Gastroesophageal sphincter (tissue), 4 donors: Measurements from ENCODE around the gene TSC22D2. TPM values are rescaled to one million over a fixed set of nuclear protein-coding genes. Genes with fewer than 3 reads are reported as not detected.

Experiments
- ATAC-seq: fragments of 150-250 bp; one replicate; pipeline ENCODE4 v1.9.1; 2016; ENCODE audit warnings: mild to moderate bottlenecking, moderate library complexity
- H3K27ac ChIP-seq, 4 donors: fragments of 200-600 bp; sonication (generic) in 3 of 4; 1 replicate in 3 of 4; 2 replicates in 1 of 4; pipeline ENCODE4 v1.5.1; 2016 to 2019
- H3K27me3 ChIP-seq: fragments of 200-600 bp; sonication (generic); one replicate; pipeline ENCODE4 v1.5.1; 2019
- H3K36me3 ChIP-seq, 2 donors: fragments of 200-600 bp; sonication (generic); one replicate each; pipeline ENCODE4 v1.5.1; 2019; ENCODE audit warnings: control low read depth in 1 of 2
- H3K4me1 ChIP-seq, 3 donors: fragments of 200-600 bp; sonication (generic); 1 replicate in 2 of 3; 2 replicates in 1 of 3; pipeline ENCODE4 v1.5.1; 2016 to 2019; ENCODE audit warnings: control low read depth in 2 of 3
- H3K4me3 ChIP-seq, 2 donors: fragments of 200-600 bp; sonication (generic); one replicate each; pipeline ENCODE4 v1.5.1; 2019; ENCODE audit warnings: mild to moderate bottlenecking in 1 of 2, moderate library complexity in 1 of 2
- H3K9me3 ChIP-seq, 3 donors: fragments of 200-600 bp; sonication (generic); one replicate each; pipeline ENCODE4 v1.5.1; 2017 to 2019; ENCODE audit warnings: control low read depth in 2 of 3
- EP300 ChIP-seq: sonication (generic); formaldehyde crosslinking; IDR thresholded peaks from one replicate; pipeline ENCODE4 v1.6.1; 2017; ENCODE audit warnings: antibody characterized with exemption, mild to moderate bottlenecking
- POLR2A ChIP-seq, 2 donors: fragments of 450-650 bp; IDR thresholded peaks; one replicate each; pipeline ENCODE4 v1.6.1; 2017; ENCODE audit warnings: antibody characterized with exemption in 2 of 2, mild to moderate bottlenecking in 2 of 2, moderate library complexity in 1 of 2
- POLR2AphosphoS5 ChIP-seq: sonication (generic); formaldehyde crosslinking; IDR thresholded peaks from one replicate; pipeline ENCODE4 v1.6.1; 2017; ENCODE audit warnings: antibody characterized with exemption
- WGBS, 2 donors: methylation state at CpG; one replicate each; pipeline ENCODE4 v1.1.5; 2018; ENCODE audit warnings: low coverage in 1 of 2; 5-methylcytosine and 5-hydroxymethylcytosine counted together
- total RNA-seq, 4 donors: library from RNA; depleted of rRNA; stranded (reverse); fragments of >200 nt; gene quantifications; one replicate each; pipeline ENCODE4 v1.1.0, GENCODE V29; 2016
- TF ChIP-seq, protein P1 (sequence below), 4 experiments: fragments of 200-600 bp in 2 of 4; fragments of 450-650 bp in 2 of 4; sonication (generic) in 1 of 4; IDR thresholded peaks; one replicate each; pipeline ENCODE4 v1.5.1; 2017 to 2019; ENCODE audit warnings: antibody characterized with exemption in 4 of 4, mild to moderate bottlenecking in 2 of 4, moderate library complexity in 2 of 4

The TSC22D2 gene
- total RNA-seq, 4 donors from 2014 or later: 15.4 to 30.0 (median 26.0) TPM

GRCh38 chr3:150402217-150402616, 5.9 kb upstream of the TSC22D2 start:
- Histone ChIP-seq H3K27me3 (no peaks in the 10 kb centered on the region), H3K36me3 (no peaks in the 10 kb centered on the region), H3K27ac (no peak overlapping the region), H3K4me3 (no peak overlapping the region), H3K9me3 (no peaks in the 10 kb centered on the region), H3K4me1 (peaks cover 0 to 10% (median 0%) of the 10 kb centered on the region in 3 donors)
- TF ChIP-seq EP300 (no peak), POLR2A (IDR thresholded peaks at IDR 0.05) (no peak), POLR2AphosphoS5 (no peak)
- TF ChIP-seq, protein P1, sequence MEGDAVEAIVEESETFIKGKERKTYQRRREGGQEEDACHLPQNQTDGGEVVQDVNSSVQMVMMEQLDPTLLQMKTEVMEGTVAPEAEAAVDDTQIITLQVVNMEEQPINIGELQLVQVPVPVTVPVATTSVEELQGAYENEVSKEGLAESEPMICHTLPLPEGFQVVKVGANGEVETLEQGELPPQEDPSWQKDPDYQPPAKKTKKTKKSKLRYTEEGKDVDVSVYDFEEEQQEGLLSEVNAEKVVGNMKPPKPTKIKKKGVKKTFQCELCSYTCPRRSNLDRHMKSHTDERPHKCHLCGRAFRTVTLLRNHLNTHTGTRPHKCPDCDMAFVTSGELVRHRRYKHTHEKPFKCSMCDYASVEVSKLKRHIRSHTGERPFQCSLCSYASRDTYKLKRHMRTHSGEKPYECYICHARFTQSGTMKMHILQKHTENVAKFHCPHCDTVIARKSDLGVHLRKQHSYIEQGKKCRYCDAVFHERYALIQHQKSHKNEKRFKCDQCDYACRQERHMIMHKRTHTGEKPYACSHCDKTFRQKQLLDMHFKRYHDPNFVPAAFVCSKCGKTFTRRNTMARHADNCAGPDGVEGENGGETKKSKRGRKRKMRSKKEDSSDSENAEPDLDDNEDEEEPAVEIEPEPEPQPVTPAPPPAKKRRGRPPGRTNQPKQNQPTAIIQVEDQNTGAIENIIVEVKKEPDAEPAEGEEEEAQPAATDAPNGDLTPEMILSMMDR (IDR thresholded peaks at IDR 0.05): no peak
- ATAC-seq: no peak
- 85 to 100% methylated on average over 1 of the region's 1 CpG for WGBS, 2 donors

DNA sequence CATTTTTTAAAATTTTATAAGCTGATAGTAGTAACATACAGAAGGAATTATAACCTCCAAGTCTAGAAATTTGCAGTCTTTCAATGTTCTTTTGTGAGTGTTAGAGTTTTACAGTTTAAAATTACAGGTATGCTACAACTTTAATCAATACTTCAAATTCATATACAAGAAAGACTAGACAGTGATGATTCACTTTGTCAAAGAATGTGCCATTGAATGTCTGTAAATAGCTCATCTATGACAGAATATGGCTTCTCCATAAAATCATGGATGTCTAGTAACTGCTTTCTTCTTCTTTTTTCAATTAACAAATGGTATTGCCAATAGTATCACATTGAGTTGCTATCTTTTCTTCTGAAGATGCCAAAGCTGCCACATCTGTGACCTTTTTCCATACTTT, 4.1 kb upstream of the TSC22D2 start:
- TF ChIP-seq POLR2AphosphoS5 (no peak), EP300 (no peak), POLR2A (IDR thresholded peaks at IDR 0.05) (no peak)
- TF ChIP-seq, protein P1 (IDR thresholded peaks at IDR 0.05): no peak
- H3K27me3 ChIP-seq: no peaks in the 10 kb centered on the region
- no peaks in the 10 kb centered on the region for H3K36me3 ChIP-seq

GRCh38 chr3:150407051-150407807, 869 bp upstream of the TSC22D2 start:
- peak overlapping the region; percentile 95 to 100 (median 99) for H3K27ac ChIP-seq
- 13 to 27% methylated on average over 11 to 12 of the region's 12 CpGs for WGBS, 2 donors
- no peaks in the 10 kb centered on the region for H3K36me3 ChIP-seq
- peaks cover 0 to 15% (median 0%) of the 10 kb centered on the region in 3 donors for H3K4me1 ChIP-seq
- no peaks in the 10 kb centered on the region for H3K9me3 ChIP-seq
- TF ChIP-seq EP300: no peak
- no peak for TF ChIP-seq POLR2AphosphoS5
- TF ChIP-seq, protein P1 (IDR thresholded peaks at IDR 0.05): no peak
- no peak for TF ChIP-seq POLR2A (IDR thresholded peaks at IDR 0.05)
- no peaks in the 10 kb centered on the region for H3K27me3 ChIP-seq
- no peak for ATAC-seq
- peak overlapping the region; percentile 74 to 90 for H3K4me3 ChIP-seq

More for the DNA sequence above, 4.1 kb upstream of the TSC22D2 start:
- H3K27ac ChIP-seq: no peak overlapping the region
- H3K4me1 ChIP-seq: peaks cover 0 to 11% (median 0%) of the 10 kb centered on the region in 3 donors
- no peak for ATAC-seq
- H3K4me3 ChIP-seq: no peak overlapping the region
- H3K9me3 ChIP-seq: no peaks in the 10 kb centered on the region

DNA sequence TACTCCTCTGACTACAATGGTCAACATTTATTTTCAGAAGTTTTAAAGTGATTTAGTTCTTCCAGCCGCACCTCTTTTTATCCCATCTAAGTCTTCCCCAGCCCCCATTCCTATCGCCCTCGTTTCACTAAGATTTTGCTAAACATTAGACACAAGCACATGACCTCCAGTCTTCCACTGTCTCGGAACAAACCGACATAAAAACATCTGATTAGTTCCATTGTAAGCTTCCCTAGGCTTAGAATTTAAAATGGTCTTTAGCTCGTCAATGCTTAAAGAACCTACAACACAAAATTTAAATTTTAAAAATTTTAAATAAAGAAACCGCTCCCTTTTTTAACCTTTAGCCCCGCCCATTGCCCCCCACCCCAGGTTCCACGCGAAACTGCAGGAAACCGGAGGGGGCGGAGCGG, 284 bp upstream of the TSC22D2 start:
- peak overlapping the region; percentile 74 to 90 for H3K4me3 ChIP-seq
- peak; percentile 8 for ATAC-seq
- H3K27me3 ChIP-seq: no peaks in the 10 kb centered on the region
- peaks cover 0 to 21% (median 0%) of the 10 kb centered on the region in 3 donors for H3K4me1 ChIP-seq
- H3K27ac ChIP-seq: peak overlapping the region; percentile 95 to 100 (median 99)
- H3K36me3 ChIP-seq: no peaks in the 10 kb centered on the region
- 0% methylated on average over 7 to 10 of the region's 13 CpGs for WGBS, 2 donors
- H3K9me3 ChIP-seq: no peaks in the 10 kb centered on the region
- no peak for TF ChIP-seq POLR2AphosphoS5
- TF ChIP-seq EP300: no peak
- TF ChIP-seq, protein P1 (IDR thresholded peaks at IDR 0.05): no peak
- TF ChIP-seq POLR2A (IDR thresholded peaks at IDR 0.05): no peak

DNA sequence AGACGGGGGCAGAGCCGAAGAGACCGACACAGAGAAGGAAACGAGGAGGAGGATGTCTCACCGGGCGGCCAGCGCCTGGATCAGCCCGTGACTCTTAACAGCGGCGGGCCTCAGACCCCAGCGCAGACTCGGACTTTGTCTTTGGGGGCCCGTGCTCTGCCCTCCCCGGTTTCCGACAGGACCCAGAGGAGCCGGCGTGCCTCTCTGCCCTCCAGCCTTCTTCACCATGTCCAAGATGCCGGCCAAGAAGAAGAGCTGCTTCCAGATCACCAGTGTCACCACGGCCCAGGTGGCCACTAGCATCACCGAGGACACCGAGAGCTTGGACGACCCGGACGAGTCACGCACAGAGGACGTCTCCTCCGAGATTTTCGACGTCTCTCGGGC, 1.0 kb downstream of the TSC22D2 start:
- WGBS, 2 donors: no CpG with 5 or more reads among the region's 30 CpGs
- H3K4me1 ChIP-seq: peaks cover 0 to 32% (median 0%) of the 10 kb centered on the region in 3 donors
- peak overlapping the region; percentile 95 to 100 (median 99) for H3K27ac ChIP-seq
- no peaks in the 10 kb centered on the region for H3K27me3 ChIP-seq
- no peaks in the 10 kb centered on the region for H3K36me3 ChIP-seq
- TF ChIP-seq POLR2AphosphoS5 (no peak), EP300 (no peak)
- TF ChIP-seq, protein P1 (IDR thresholded peaks at IDR 0.05): no peak
- peak overlapping the region; percentile 74 to 90 for H3K4me3 ChIP-seq
- no peak for ATAC-seq
- no peaks in the 10 kb centered on the region for H3K9me3 ChIP-seq
